WTC11 (cell line): ENCODE data around the gene LPP. TPM values are rescaled to one million over a fixed set of nuclear protein-coding genes. Genes with fewer than 3 reads are reported as not detected.

Source experiments
- ATAC-seq: fragments of 200-7000 bp; cut with Tn5 transposase; 2 replicates; pipeline ENCODE4 v1.10.0; 2021; ENCODE audit warnings: mild to moderate bottlenecking, moderate library complexity
- CTCF ChIA-PET: fragments of 300-600 bp; sonication (Branson Sonifier 250); formaldehyde crosslinking; loops from one replicate; lab custom pipeline; 2021; ENCODE audit warnings: antibody characterized with exemption; lab: Charles Lee
- POLR2A ChIA-PET: fragments of 350-600 bp; sonication (Branson Sonifier 250); formaldehyde crosslinking; loops from one replicate; lab custom pipeline; 2021; ENCODE audit warnings: antibody characterized with exemption; lab: Charles Lee
- DNase-seq: peaks from one replicate; pipeline ENCODE4 v3.0.0; 2021; ENCODE audit warnings: low spot score
- H3K27ac Mint-ChIP-seq: 2 replicates; pipeline ENCODE4 v1.8.0; 2021; ENCODE audit warnings: mixed read lengths
- H3K27me3 Mint-ChIP-seq: 2 replicates; pipeline ENCODE4 v1.8.0; 2021; ENCODE audit warnings: low read depth, mild to moderate bottlenecking, moderate library complexity, mixed read lengths
- H3K36me3 Mint-ChIP-seq: 2 replicates; pipeline ENCODE4 v1.8.0; 2021; ENCODE audit warnings: mixed read lengths
- H3K4me1 Mint-ChIP-seq: 2 replicates; pipeline ENCODE4 v1.8.0; 2022; ENCODE audit warnings: mixed read lengths
- H3K4me3 Mint-ChIP-seq: 2 replicates; pipeline ENCODE4 v1.8.0; 2021; ENCODE audit warnings: mild to moderate bottlenecking, moderate library complexity, mixed read lengths
- H3K9me3 Mint-ChIP-seq: 2 replicates; pipeline ENCODE4 v1.8.0; 2021; ENCODE audit warnings: mixed read lengths
- CBFB ChIP-seq: sonication (generic); formaldehyde crosslinking; IDR thresholded peaks from 2 replicates; pipeline ENCODE4 v1.8.1; 2022; ENCODE audit warnings: mild to moderate bottlenecking, low read depth, missing genetic modification reagents
- CREB1 ChIP-seq: sonication (generic); formaldehyde crosslinking; IDR thresholded peaks from 2 replicates; pipeline ENCODE4 v1.8.0; 2023; ENCODE audit warnings: mild to moderate bottlenecking, missing genetic modification reagents
- ESRRA ChIP-seq: sonication (generic); formaldehyde crosslinking; IDR thresholded peaks from 2 replicates; pipeline ENCODE4 v1.8.1; 2022; ENCODE audit warnings: mild to moderate bottlenecking, missing genetic modification reagents, borderline replicate concordance
- FOXJ3 ChIP-seq: sonication (generic); formaldehyde crosslinking; IDR thresholded peaks from 2 replicates; pipeline ENCODE4 v1.9.0; 2021; ENCODE audit warnings: missing genetic modification reagents, mild to moderate bottlenecking, borderline replicate concordance
- FOXK1 ChIP-seq: sonication (generic); formaldehyde crosslinking; IDR thresholded peaks from 2 replicates; pipeline ENCODE4 v1.8.0; 2022; ENCODE audit warnings: mild to moderate bottlenecking, moderate library complexity, missing genetic modification reagents
- FOXP1 ChIP-seq: sonication (generic); formaldehyde crosslinking; IDR thresholded peaks from 2 replicates; pipeline ENCODE4 v1.8.0; 2022; ENCODE audit warnings: missing genetic modification reagents, mild to moderate bottlenecking, moderate library complexity, borderline replicate concordance
- HMGA2 ChIP-seq: fragments of 250-450 bp; sonication (Bioruptor Pico); IDR thresholded peaks from 2 replicates; pipeline ENCODE4 v1.4.0; 2021; ENCODE audit warnings: mild to moderate bottlenecking, moderate library complexity
- IRF2 ChIP-seq: sonication (generic); formaldehyde crosslinking; IDR thresholded peaks from 2 replicates; pipeline ENCODE4 v1.8.0; 2022; ENCODE audit warnings: low read depth, missing genetic modification reagents, borderline replicate concordance
- JUN ChIP-seq: sonication (generic); formaldehyde crosslinking; IDR thresholded peaks from 2 replicates; pipeline ENCODE4 v1.8.0; 2023; ENCODE audit warnings: mild to moderate bottlenecking, missing genetic modification reagents
- MXD4 ChIP-seq: fragments of 250-450 bp; sonication (Bioruptor Pico); IDR thresholded peaks from 2 replicates; pipeline ENCODE4 v1.8.0; 2021; ENCODE audit warnings: mild to moderate bottlenecking, moderate library complexity, borderline replicate concordance
- NR2C2 ChIP-seq: sonication (generic); formaldehyde crosslinking; IDR thresholded peaks from 2 replicates; pipeline ENCODE4 v1.8.0; 2022; ENCODE audit warnings: mild to moderate bottlenecking, missing genetic modification reagents
- PRRX2 ChIP-seq: fragments of 250-450 bp; sonication (Bioruptor Pico); IDR thresholded peaks from 2 replicates; pipeline ENCODE4 v1.8.0; 2021; ENCODE audit warnings: mild to moderate bottlenecking
- RELA ChIP-seq: sonication (generic); formaldehyde crosslinking; IDR thresholded peaks from 2 replicates; pipeline ENCODE4 v1.8.1; 2022; ENCODE audit warnings: missing genetic modification reagents, mild to moderate bottlenecking, borderline replicate concordance
- SMAD3 ChIP-seq: sonication (generic); formaldehyde crosslinking; IDR thresholded peaks from 2 replicates; pipeline ENCODE4 v1.8.0; 2022; ENCODE audit warnings: missing genetic modification reagents, mild to moderate bottlenecking, borderline replicate concordance
- TCF7 ChIP-seq: sonication (generic); formaldehyde crosslinking; IDR thresholded peaks from 2 replicates; pipeline ENCODE4 v1.8.0; 2022; ENCODE audit warnings: mild to moderate bottlenecking, low read depth, missing genetic modification reagents, moderate library complexity
- ZNF121 ChIP-seq: sonication (generic); formaldehyde crosslinking; IDR thresholded peaks from 2 replicates; pipeline ENCODE4 v1.8.0; 2023; ENCODE audit warnings: missing genetic modification reagents
- ZNF263 ChIP-seq: sonication (generic); formaldehyde crosslinking; IDR thresholded peaks from 2 replicates; pipeline ENCODE4 v1.8.1; 2022; ENCODE audit warnings: low read depth, mild to moderate bottlenecking, moderate library complexity, missing genetic modification reagents
- total RNA-seq: library from RNA; stranded (reverse); gene quantifications from 3 replicates; pipeline ENCODE4 v1.2.3, GENCODE V29; 2021
- TF ChIP-seq, protein P1 (sequence below): sonication (generic); formaldehyde crosslinking; IDR thresholded peaks from 2 replicates; pipeline ENCODE4 v1.8.1; 2023; ENCODE audit warnings: mild to moderate bottlenecking, missing genetic modification reagents
- TF ChIP-seq, protein P2 (sequence below): sonication (generic); formaldehyde crosslinking; IDR thresholded peaks from 2 replicates; pipeline ENCODE4 v1.8.1; 2022; ENCODE audit warnings: low read depth, mild to moderate bottlenecking, moderate library complexity, missing genetic modification reagents, borderline replicate concordance
- TF ChIP-seq, protein P3 (sequence below): sonication (generic); formaldehyde crosslinking; IDR thresholded peaks from 2 replicates; pipeline ENCODE4 v1.8.1; 2023; ENCODE audit warnings: mild to moderate bottlenecking, missing genetic modification reagents, moderate library complexity
- TF ChIP-seq, protein P4 (sequence below): sonication (generic); formaldehyde crosslinking; IDR thresholded peaks from 2 replicates; pipeline ENCODE4 v1.8.0; 2023; ENCODE audit warnings: missing genetic modification reagents
- TF ChIP-seq, protein P5 (sequence below): fragments of 250-450 bp; sonication (Bioruptor Pico); IDR thresholded peaks from 2 replicates; pipeline ENCODE4 v2.1.2; 2022; ENCODE audit warnings: mild to moderate bottlenecking, moderate library complexity

LPP gene
- total RNA-seq, 1 experiment from 2014 or later, result 49.6 TPM

GRCh38 chr3:188106454-188106853 is 47.5 kb upstream of the LPP start:
- Mint-ChIP-seq H3K4me1 (peaks cover 20% of the 10 kb centered on the region), H3K27me3 (peaks cover 4% of the 10 kb centered on the region), H3K36me3 (no peaks in the 10 kb centered on the region), H3K9me3 (peaks cover under 1% of the 10 kb centered on the region), H3K4me3 (no peak overlapping the region), H3K27ac (no peak overlapping the region)
- CTCF ChIA-PET, result interaction anchor here (1.4 kb wide), 1 partner anchor 96 kb away, joined by 4 read pairs; no protein-coding TSS in a partner anchor
- POLR2A ChIA-PET, result no interaction called here
- ATAC-seq (no peak), DNase-seq (no peak)
- TF ChIP-seq, protein P1, sequence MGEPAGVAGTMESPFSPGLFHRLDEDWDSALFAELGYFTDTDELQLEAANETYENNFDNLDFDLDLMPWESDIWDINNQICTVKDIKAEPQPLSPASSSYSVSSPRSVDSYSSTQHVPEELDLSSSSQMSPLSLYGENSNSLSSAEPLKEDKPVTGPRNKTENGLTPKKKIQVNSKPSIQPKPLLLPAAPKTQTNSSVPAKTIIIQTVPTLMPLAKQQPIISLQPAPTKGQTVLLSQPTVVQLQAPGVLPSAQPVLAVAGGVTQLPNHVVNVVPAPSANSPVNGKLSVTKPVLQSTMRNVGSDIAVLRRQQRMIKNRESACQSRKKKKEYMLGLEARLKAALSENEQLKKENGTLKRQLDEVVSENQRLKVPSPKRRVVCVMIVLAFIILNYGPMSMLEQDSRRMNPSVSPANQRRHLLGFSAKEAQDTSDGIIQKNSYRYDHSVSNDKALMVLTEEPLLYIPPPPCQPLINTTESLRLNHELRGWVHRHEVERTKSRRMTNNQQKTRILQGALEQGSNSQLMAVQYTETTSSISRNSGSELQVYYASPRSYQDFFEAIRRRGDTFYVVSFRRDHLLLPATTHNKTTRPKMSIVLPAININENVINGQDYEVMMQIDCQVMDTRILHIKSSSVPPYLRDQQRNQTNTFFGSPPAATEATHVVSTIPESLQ (CRISPR knock-in tag), result no peak
- TF ChIP-seq IRF2 (CRISPR knock-in tag) (no peak), SMAD3 (CRISPR knock-in tag) (no peak), TCF7 (CRISPR knock-in tag) (no peak), FOXJ3 (CRISPR knock-in tag) (no peak), MXD4 (CRISPR knock-in tag) (no peak), NR2C2 (CRISPR knock-in tag) (no peak), CREB1 (no peak), ZNF121 (CRISPR knock-in tag) (no peak), FOXP1 (CRISPR knock-in tag) (no peak)
- TF ChIP-seq, protein P2, sequence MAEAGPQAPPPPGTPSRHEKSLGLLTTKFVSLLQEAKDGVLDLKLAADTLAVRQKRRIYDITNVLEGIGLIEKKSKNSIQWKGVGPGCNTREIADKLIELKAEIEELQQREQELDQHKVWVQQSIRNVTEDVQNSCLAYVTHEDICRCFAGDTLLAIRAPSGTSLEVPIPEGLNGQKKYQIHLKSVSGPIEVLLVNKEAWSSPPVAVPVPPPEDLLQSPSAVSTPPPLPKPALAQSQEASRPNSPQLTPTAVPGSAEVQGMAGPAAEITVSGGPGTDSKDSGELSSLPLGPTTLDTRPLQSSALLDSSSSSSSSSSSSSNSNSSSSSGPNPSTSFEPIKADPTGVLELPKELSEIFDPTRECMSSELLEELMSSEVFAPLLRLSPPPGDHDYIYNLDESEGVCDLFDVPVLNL (CRISPR knock-in tag), result no peak

- Mint-ChIP-seq H3K27me3 (peaks cover 4% of the 10 kb centered on the region), H3K36me3 (no peaks in the 10 kb centered on the region), H3K4me3 (no peak overlapping the region), H3K9me3 (no peaks in the 10 kb centered on the region), H3K27ac (peak overlapping the region; percentile 26; the same call in 1 of the 2 replicates), H3K4me1 (peaks cover 20% of the 10 kb centered on the region)
- peak; percentile 98 for ATAC-seq
- peak; percentile 46 for DNase-seq
- ChIA-PET CTCF (interaction anchor here (1.4 kb wide), 1 partner anchor 95 kb away, joined by 4 read pairs; no protein-coding TSS in a partner anchor), POLR2A (interaction anchor here (0.8 kb wide), 1 partner anchor 22 kb away, joined by 3 read pairs; no protein-coding TSS in a partner anchor)
- TF ChIP-seq, protein P3, sequence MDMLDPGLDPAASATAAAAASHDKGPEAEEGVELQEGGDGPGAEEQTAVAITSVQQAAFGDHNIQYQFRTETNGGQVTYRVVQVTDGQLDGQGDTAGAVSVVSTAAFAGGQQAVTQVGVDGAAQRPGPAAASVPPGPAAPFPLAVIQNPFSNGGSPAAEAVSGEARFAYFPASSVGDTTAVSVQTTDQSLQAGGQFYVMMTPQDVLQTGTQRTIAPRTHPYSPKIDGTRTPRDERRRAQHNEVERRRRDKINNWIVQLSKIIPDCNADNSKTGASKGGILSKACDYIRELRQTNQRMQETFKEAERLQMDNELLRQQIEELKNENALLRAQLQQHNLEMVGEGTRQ, result peak; percentile 40; the same call in 1 of the 2 replicates
- no peak for TF ChIP-seq FOXK1 (CRISPR knock-in tag)
Measured at GRCh38 chr3:188106887-188107830, 46.8 kb upstream of the LPP start.

DNA sequence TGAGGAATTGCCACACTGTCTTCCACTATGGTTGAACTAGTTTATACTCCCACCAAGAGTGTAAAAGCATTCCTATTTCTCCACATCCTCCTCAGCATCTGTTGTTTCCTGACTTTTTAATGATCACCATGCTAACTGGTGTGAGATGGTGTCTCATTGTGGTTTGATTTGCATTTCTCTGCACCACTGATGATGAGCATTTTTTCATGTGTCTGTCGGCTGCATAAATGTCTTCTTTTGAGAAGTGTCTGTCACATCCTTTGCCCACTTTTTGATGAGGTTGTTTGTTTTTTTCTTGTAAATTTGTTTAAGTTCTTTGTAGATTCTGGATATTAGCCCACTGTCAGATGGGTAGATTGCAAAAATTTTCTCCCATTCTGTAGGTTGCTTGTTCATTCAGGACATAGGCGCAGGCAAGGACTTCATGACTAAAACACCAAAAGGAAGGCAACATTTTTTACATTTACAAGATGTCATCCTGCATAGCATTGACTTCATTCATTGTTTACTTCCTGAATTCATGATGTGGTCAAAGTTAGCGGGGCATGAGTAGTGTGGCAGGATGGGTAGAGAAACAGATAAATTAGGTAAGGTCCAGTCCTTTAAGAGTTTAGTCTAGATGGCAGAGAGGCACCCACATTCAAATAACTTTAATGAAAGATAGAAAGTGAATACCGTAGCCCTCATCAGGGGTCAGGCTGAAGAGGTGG is 45.1 kb upstream of the LPP start:
- Mint-ChIP-seq H3K27ac (no peak overlapping the region), H3K9me3 (no peaks in the 10 kb centered on the region), H3K4me3 (no peak overlapping the region), H3K27me3 (peaks cover 4% of the 10 kb centered on the region), H3K36me3 (no peaks in the 10 kb centered on the region), H3K4me1 (peaks cover 20% of the 10 kb centered on the region)
- no peak for DNase-seq
- ATAC-seq, result no peak
- CTCF ChIA-PET, result no interaction called here
- POLR2A ChIA-PET, result no interaction called here
- TF ChIP-seq PRRX2 (CRISPR knock-in tag) (no peak), HMGA2 (no peak), JUN (no peak), ESRRA (CRISPR knock-in tag) (no peak), ZNF263 (CRISPR knock-in tag) (no peak), CBFB (CRISPR knock-in tag) (no peak), FOXJ3 (CRISPR knock-in tag) (no peak), RELA (CRISPR knock-in tag) (no peak), FOXK1 (CRISPR knock-in tag) (no peak)
- TF ChIP-seq, protein P4, sequence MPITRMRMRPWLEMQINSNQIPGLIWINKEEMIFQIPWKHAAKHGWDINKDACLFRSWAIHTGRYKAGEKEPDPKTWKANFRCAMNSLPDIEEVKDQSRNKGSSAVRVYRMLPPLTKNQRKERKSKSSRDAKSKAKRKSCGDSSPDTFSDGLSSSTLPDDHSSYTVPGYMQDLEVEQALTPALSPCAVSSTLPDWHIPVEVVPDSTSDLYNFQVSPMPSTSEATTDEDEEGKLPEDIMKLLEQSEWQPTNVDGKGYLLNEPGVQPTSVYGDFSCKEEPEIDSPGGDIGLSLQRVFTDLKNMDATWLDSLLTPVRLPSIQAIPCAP (CRISPR knock-in tag), result no peak
- TF ChIP-seq, protein P5, sequence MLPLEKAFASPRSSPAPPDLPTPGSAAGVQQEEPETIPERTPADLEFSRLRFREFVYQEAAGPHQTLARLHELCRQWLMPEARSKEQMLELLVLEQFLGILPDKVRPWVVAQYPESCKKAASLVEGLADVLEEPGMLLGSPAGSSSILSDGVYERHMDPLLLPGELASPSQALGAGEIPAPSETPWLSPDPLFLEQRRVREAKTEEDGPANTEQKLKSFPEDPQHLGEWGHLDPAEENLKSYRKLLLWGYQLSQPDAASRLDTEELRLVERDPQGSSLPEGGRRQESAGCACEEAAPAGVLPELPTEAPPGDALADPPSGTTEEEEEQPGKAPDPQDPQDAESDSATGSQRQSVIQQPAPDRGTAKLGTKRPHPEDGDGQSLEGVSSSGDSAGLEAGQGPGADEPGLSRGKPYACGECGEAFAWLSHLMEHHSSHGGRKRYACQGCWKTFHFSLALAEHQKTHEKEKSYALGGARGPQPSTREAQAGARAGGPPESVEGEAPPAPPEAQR (CRISPR knock-in tag), result no peak
